Fibroblast of the aortic adventitia (primary cell): ENCODE measurements around the gene EPHA2. TPM values are rescaled to one million over a fixed set of nuclear protein-coding genes. Genes with fewer than 3 reads are reported as not detected.

Source experiments
- DNase-seq: peaks from one replicate; pipeline ENCODE4 v3.0.0-alpha.2; 2010; ENCODE audit warnings: low read depth
- H3K4me3 ChIP-seq: 2 replicates; pipeline ENCODE4 v1.5.1; 2011; ENCODE audit warnings: low read depth, mild to moderate bottlenecking, control low read depth, low read length, moderate library complexity
- total RNA-seq: library from RNA; depleted of rRNA; stranded (reverse); fragments of >200 nt; gene quantifications from 2 replicates; pipeline ENCODE4 v1.2.3, GENCODE V29; 2012; ENCODE audit warnings: low replicate concordance
- TF ChIP-seq, protein P1 (sequence below): IDR thresholded peaks from 2 replicates; pipeline ENCODE4 v1.5.1; 2011; ENCODE audit warnings: mild to moderate bottlenecking, low read length, control low read depth, inconsistent platforms; ENCODE audit not compliant: insufficient read depth

Gene EPHA2
- total RNA-seq, 1 donor = 7.9 TPM

DNA sequence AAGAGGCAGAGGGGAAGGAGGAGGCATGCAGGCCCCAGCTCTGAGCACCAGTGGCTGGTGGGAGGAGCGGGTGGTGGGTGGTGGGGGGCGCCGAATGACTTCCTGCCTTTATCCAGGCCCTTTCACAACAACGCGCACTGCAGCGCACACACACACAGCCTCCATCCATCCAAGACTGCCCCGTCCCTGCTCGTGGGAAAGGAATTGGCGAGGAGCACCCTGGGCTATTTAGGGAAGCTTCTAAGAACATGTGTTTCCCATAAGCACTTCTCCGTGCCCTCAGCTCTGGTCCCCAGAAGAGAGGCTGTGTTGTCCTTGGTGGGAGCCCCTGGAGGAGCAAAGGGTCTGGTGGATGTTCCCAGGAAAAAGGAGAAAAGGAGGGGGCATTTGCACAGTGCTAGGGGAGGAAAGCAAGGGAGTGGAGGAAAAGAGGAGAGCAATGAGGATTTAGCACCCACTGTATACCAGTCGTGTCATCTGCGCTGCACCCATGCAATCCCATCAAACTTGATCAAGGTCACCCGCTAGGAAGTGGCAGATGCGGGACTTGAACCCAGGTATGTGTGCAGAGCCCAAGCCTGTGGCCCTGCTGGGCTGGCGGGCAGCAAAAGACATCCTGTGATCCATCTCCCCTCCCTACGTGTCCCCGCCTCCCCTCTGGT is 28.1 kb downstream of the EPHA2 start:
- H3K4me3 ChIP-seq = no peak overlapping the region
- DNase-seq = no peak
- TF ChIP-seq, protein P1, sequence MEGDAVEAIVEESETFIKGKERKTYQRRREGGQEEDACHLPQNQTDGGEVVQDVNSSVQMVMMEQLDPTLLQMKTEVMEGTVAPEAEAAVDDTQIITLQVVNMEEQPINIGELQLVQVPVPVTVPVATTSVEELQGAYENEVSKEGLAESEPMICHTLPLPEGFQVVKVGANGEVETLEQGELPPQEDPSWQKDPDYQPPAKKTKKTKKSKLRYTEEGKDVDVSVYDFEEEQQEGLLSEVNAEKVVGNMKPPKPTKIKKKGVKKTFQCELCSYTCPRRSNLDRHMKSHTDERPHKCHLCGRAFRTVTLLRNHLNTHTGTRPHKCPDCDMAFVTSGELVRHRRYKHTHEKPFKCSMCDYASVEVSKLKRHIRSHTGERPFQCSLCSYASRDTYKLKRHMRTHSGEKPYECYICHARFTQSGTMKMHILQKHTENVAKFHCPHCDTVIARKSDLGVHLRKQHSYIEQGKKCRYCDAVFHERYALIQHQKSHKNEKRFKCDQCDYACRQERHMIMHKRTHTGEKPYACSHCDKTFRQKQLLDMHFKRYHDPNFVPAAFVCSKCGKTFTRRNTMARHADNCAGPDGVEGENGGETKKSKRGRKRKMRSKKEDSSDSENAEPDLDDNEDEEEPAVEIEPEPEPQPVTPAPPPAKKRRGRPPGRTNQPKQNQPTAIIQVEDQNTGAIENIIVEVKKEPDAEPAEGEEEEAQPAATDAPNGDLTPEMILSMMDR = no peak

DNA sequence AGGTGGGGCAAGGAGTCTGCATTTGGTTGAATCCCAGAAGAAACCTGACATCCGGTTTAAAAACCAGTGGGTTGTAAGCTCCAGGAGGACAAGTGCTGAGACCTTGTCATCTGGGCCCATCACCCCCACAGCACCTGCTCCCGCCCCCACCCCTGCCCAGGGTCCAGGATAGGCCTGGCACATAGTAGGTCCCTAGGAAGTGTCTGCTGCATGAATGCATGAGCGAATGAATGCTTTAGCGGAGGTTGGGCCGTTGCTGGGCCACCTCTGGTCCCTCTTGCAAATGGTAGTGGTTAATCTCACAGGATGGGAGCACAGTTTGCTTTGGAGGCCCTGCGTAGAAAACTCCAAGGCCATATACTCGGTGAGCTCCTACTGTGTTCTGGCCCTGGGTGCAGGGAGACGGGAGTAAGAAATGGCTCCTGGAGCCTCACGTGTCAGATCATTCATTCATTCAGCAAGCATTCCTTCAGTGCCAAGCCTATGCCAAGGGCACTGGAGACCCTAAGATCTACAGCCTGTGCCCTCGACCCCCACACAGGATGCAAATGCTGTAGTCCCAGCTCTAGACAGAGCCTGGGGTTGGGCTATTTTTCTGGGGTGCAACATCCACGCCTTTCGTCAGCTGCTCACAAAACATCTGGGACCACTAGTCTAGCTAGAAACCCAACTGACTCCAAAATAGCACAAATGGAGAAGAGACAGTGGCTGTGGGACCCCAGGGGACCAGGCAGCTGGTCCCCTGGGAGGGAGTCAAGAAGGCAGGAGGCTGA is 28.9 kb downstream of the EPHA2 start:
- TF ChIP-seq, protein P1 = no peak
- no peak for DNase-seq
- H3K4me3 ChIP-seq = no peak overlapping the region

DNA sequence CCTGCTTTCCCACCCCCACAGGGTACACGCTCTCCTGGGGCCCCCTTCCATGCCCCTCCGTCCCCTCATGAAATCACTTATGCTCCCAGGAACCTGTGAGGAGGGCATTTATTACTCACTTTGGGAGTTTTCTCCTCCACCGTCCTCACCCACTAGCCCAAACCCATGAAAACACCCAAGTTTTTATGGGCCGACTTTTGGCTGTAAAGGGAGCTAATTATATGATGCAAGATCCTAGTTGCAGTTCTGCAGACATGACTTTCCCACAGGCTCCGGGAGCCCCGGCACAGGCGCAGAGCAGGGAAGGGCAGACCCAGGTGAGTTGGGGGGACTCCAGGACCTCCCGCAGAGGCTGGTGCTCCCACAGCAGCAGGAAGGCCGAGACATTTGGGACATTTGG is 29.7 kb downstream of the EPHA2 start:
- TF ChIP-seq, protein P1 = no peak

GRCh38 chr1:16125483-16125882 is 30.4 kb downstream of the EPHA2 start:
- TF ChIP-seq, protein P1 = no peak
- no peak for DNase-seq
- H3K4me3 ChIP-seq = no peak overlapping the region

More for the DNA sequence above, 29.7 kb downstream of the EPHA2 start:
- no peak overlapping the region for H3K4me3 ChIP-seq
- no peak for DNase-seq

- no peak for DNase-seq
- H3K4me3 ChIP-seq = no peak overlapping the region
- TF ChIP-seq, protein P1 = no peak
Measured at GRCh38 chr1:16125088-16125470, 30.8 kb downstream of the EPHA2 start.

DNA sequence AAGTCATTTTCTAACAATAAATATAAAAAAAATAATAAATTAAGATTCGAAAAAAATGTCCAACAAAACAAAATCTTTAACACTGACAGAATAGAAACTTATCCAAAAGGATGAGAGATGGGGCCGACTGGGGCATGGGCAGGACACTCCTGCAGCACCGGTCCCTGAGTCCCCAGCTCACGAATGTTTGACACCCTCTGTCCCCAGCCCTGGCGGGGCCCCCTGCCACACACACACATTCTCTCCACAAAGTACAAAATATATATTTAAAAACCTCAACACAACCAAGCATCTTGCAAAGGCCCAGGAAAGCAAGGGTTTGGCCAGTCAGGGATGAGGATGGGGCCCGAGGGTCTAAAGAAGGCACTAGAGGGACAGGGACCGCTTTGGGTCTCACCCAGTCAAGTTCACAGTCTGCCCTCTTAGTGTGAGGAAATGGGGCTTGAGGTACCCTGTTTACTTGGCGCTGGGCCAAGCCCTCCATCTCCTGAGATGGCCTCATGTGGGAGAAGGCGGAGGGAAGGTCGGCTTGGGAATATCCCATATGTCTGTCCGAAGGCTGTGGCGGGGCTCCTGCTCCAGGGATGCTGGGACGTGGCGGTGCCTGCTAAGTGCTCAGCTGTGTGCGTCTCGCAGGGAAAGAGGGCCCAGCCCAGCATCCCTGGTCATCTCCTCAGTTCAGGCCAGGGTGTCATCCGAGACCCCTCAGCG is 31.3 kb downstream of the EPHA2 start:
- no peak overlapping the region for H3K4me3 ChIP-seq
- TF ChIP-seq, protein P1 = no peak
- DNase-seq = no peak
